Posterior cingulate gyrus (tissue), 11 donors: ENCODE measurements around the gene GSAP.

Experiments used
- DNase-seq, 10 donors: peaks; one replicate each; pipeline versions ENCODE4 v3.0.0 to v3.0.0-alpha.2; 2020 to 2021; ENCODE audit warnings: mixed read lengths in 3 of 10
- intact Hi-C: fragments of 100-400 bp; cut with DNase I; formaldehyde crosslinking; loops from one replicate; pipeline ENCODE4 v1.15.1; 2023

GSAP gene

GRCh38 chr7:77413128-77413527 lies 3.0 kb downstream of the GSAP start:
- DNase-seq: no peak
- intact Hi-C loops: no loop called here

GRCh38 chr7:77409739-77410547 lies 6.2 kb downstream of the GSAP start:
- DNase-seq: no peak
- intact Hi-C loops: no loop called here

GRCh38 chr7:77409005-77409738 lies 7.0 kb downstream of the GSAP start:
- DNase-seq: no peak
- intact Hi-C loops: no loop called here

GRCh38 chr7:77407906-77408305 lies 8.2 kb downstream of the GSAP start:
- no peak for DNase-seq
- intact Hi-C loops: no loop called here

- DNase-seq: no peak
- intact Hi-C loops: no loop called here
Measured at GRCh38 chr7:77406421-77406820, 9.7 kb downstream of the GSAP start.

- no peak for DNase-seq
- intact Hi-C loops: no loop called here
Measured at GRCh38 chr7:77404641-77405040, 11.5 kb downstream of the GSAP start.

- DNase-seq: no peak
Measured at GRCh38 chr7:77403957-77404356, 12.2 kb downstream of the GSAP start.

GRCh38 chr7:77402818-77403217 lies 13.3 kb downstream of the GSAP start:
- no peak for DNase-seq
- intact Hi-C loops: no loop called here

More at GRCh38 chr7:77403957-77404356, 12.2 kb downstream of the GSAP start:
- intact Hi-C loops: no loop called here

- no peak for DNase-seq
- intact Hi-C loops: no loop called here
Measured at GRCh38 chr7:77401002-77401401, 15.1 kb downstream of the GSAP start.

GRCh38 chr7:77399816-77400215 lies 16.3 kb downstream of the GSAP start:
- no peak for DNase-seq
- intact Hi-C loops: no loop called here

GRCh38 chr7:77396894-77397547 lies 19.1 kb downstream of the GSAP start:
- intact Hi-C loops: no loop called here
- DNase-seq: no peak

GRCh38 chr7:77395626-77396025 lies 20.5 kb downstream of the GSAP start:
- no peak for DNase-seq
- intact Hi-C loops: no loop called here

- intact Hi-C loops: no loop called here
Measured at GRCh38 chr7:77393954-77394353, 22.2 kb downstream of the GSAP start.

GRCh38 chr7:77393261-77393660 lies 22.9 kb downstream of the GSAP start:
- intact Hi-C loops: no loop called here
- DNase-seq: no peak

More at GRCh38 chr7:77393954-77394353, 22.2 kb downstream of the GSAP start:
- no peak for DNase-seq

GRCh38 chr7:77391230-77391629 lies 24.9 kb downstream of the GSAP start:
- intact Hi-C loops: no loop called here
- no peak for DNase-seq

GRCh38 chr7:77388055-77388641 lies 28.0 kb downstream of the GSAP start:
- intact Hi-C loops: no loop called here
- DNase-seq: no peak

- DNase-seq: no peak
- intact Hi-C loops: loop anchor here (1.0 kb wide), 1 partner anchor 27 kb away; no protein-coding TSS in a partner anchor
Measured at GRCh38 chr7:77386165-77386822, 29.9 kb downstream of the GSAP start.

- intact Hi-C loops: no loop called here
- no peak for DNase-seq
Measured at GRCh38 chr7:77383333-77383740, 32.8 kb downstream of the GSAP start.

GRCh38 chr7:77382532-77382931 lies 33.6 kb downstream of the GSAP start:
- no peak for DNase-seq
- intact Hi-C loops: no loop called here

GRCh38 chr7:77378584-77378983 lies 37.6 kb downstream of the GSAP start:
- intact Hi-C loops: no loop called here
- no peak for DNase-seq
